Small intestine (tissue), 7 donors: ENCODE data around the gene PPP1R12A. TPM values are rescaled to one million over a fixed set of nuclear protein-coding genes. Genes with fewer than 3 reads are reported as not detected.

Experiments used
- DNase-seq, 2 donors: peaks; one replicate each; pipeline versions ENCODE4 v3.0.0 to v3.0.0-alpha.2; 2013
- FAIRE-seq: peaks from 2 replicates; lab custom pipeline; 2012; peaks lifted over from hg19 to GRCh38; lab: Jason Lieb, UNC
- H3K27ac ChIP-seq, 3 donors: one replicate each; pipeline ENCODE4 v1.5.1; 2013; ENCODE audit warnings: low read length in 2 of 3, mild to moderate bottlenecking in 2 of 3, control low read depth in 1 of 3, inconsistent platforms in 1 of 3, low read depth in 1 of 3, moderate library complexity in 1 of 3
- H3K27me3 ChIP-seq, 3 donors: one replicate each; pipeline ENCODE4 v1.6.1; 2013; ENCODE audit warnings: low read length in 3 of 3, inconsistent platforms in 1 of 3; ENCODE audit not compliant: control insufficient read depth in 3 of 3, insufficient read depth in 3 of 3
- H3K36me3 ChIP-seq, 3 donors: one replicate each; pipeline ENCODE4 v1.6.1; 2013; ENCODE audit warnings: low read length in 3 of 3, inconsistent platforms in 1 of 3, low read depth in 1 of 3, mild to moderate bottlenecking in 1 of 3, moderate library complexity in 1 of 3; ENCODE audit not compliant: control insufficient read depth in 3 of 3, insufficient read depth in 2 of 3
- H3K4me1 ChIP-seq, 3 donors: one replicate each; pipeline ENCODE4 v1.6.1; 2013; ENCODE audit warnings: low read length in 2 of 3, inconsistent platforms in 1 of 3, low read depth in 1 of 3, mild to moderate bottlenecking in 1 of 3, moderate library complexity in 1 of 3; ENCODE audit not compliant: control insufficient read depth in 3 of 3, insufficient read depth in 2 of 3
- H3K4me3 ChIP-seq, 3 donors: one replicate each; pipeline ENCODE4 v1.5.1; 2013; ENCODE audit warnings: low read length in 3 of 3, control low read depth in 1 of 3, inconsistent platforms in 1 of 3, low read depth in 1 of 3, mild to moderate bottlenecking in 1 of 3, moderate library complexity in 1 of 3
- H3K9me3 ChIP-seq, 2 donors: one replicate each; pipeline ENCODE4 v1.6.1; 2013; ENCODE audit warnings: low read depth in 1 of 2, low read length in 1 of 2; ENCODE audit not compliant: control insufficient read depth in 2 of 2, insufficient read depth in 1 of 2
- WGBS, 3 donors: extraction: QIAGEN DNeasy Blood & Tissue Kit; methylation state at CpG; one replicate each; pipeline ENCODE4 v1.1.7; 2013; 5-methylcytosine and 5-hydroxymethylcytosine counted together
- polyA plus RNA-seq, 4 donors: library from polyadenylated mRNA; stranded (reverse) in 3 of 4; unstranded in 1 of 4; fragments of 200-250 nt in 3 of 4; fragments of 120-200 nt in 1 of 4; gene quantifications; one replicate each; pipeline versions ENCODE4 v1.2.1 to v1.2.3, GENCODE V29; 2013
- donor health status: healthy with polysubstance abuse.
- donor health status: control.
- donor health status: control.
- donor health status: Bipolar disorder and iron deficiency.
- donor health status: healthy.

Gene PPP1R12A
- polyA plus RNA-seq, 4 donors, result 16.7 to 103 (median 46.5) TPM

- DNase-seq (no peak), FAIRE-seq (no peak)
- 83 to 92% (median 90%) methylated on average over 4 of the region's 4 CpGs for WGBS, 3 donors
- H3K27me3 ChIP-seq, result no peaks in the 10 kb centered on the region
- peaks cover 0 to 3% (median 0%) of the 10 kb centered on the region in 3 donors for H3K4me1 ChIP-seq
- no peaks in the 10 kb centered on the region for H3K36me3 ChIP-seq
- no peaks in the 10 kb centered on the region for H3K9me3 ChIP-seq
- no peak overlapping the region for H3K4me3 ChIP-seq
- H3K27ac ChIP-seq, result no peak overlapping the region
These were observed 38.9 kb upstream of the PPP1R12A start for GRCh38 chr12:79973801-79974200.

GRCh38 chr12:79964100-79964627 is 29.3 kb upstream of the PPP1R12A start:
- no peak overlapping the region for H3K27ac ChIP-seq
- FAIRE-seq (no peak), DNase-seq (no peak)
- 63 to 77% (median 72%) methylated on average over 3 of the region's 3 CpGs for WGBS, 3 donors
- H3K27me3 ChIP-seq, result no peaks in the 10 kb centered on the region
- no peaks in the 10 kb centered on the region for H3K36me3 ChIP-seq
- no peaks in the 10 kb centered on the region for H3K9me3 ChIP-seq
- H3K4me1 ChIP-seq, result no peaks in the 10 kb centered on the region
- no peak overlapping the region for H3K4me3 ChIP-seq

- no peaks in the 10 kb centered on the region for H3K4me1 ChIP-seq
These were observed 26.5 kb upstream of the PPP1R12A start for GRCh38 chr12:79961411-79961810.

GRCh38 chr12:79959484-79959883 is 24.6 kb upstream of the PPP1R12A start:
- H3K4me1 ChIP-seq, result no peaks in the 10 kb centered on the region
- no peak overlapping the region for H3K4me3 ChIP-seq
- no peaks in the 10 kb centered on the region for H3K27me3 ChIP-seq
- WGBS, 3 donors, result 80 to 84% (median 81%) methylated on average over 4 of the region's 4 CpGs
- H3K27ac ChIP-seq, result no peak overlapping the region
- H3K36me3 ChIP-seq, result peaks cover 0 to 3% (median 0%) of the 10 kb centered on the region in 3 donors
- DNase-seq, result no peak
- no peak for FAIRE-seq
- peaks cover 0 to 9% of the 10 kb centered on the region in 2 donors for H3K9me3 ChIP-seq

More at GRCh38 chr12:79961411-79961810, 26.5 kb upstream of the PPP1R12A start:
- no peak for FAIRE-seq
- Histone ChIP-seq H3K27ac (no peak overlapping the region), H3K36me3 (no peaks in the 10 kb centered on the region), H3K9me3 (no peaks in the 10 kb centered on the region), H3K27me3 (no peaks in the 10 kb centered on the region), H3K4me3 (no peak overlapping the region)
- 23 to 63% (median 33%) methylated on average over 1 of the region's 1 CpG for WGBS, 3 donors
- DNase-seq, result no peak

GRCh38 chr12:79956896-79957295 is 22.0 kb upstream of the PPP1R12A start:
- Histone ChIP-seq H3K9me3 (peaks cover 0 to 9% of the 10 kb centered on the region in 2 donors), H3K27ac (no peak overlapping the region), H3K4me1 (no peaks in the 10 kb centered on the region), H3K36me3 (peaks cover 0 to 3% (median 0%) of the 10 kb centered on the region in 3 donors), H3K4me3 (no peak overlapping the region), H3K27me3 (no peaks in the 10 kb centered on the region)
- FAIRE-seq, result no peak
- WGBS, 3 donors, result 85 to 96% (median 91%) methylated on average over 4 of the region's 4 CpGs
- DNase-seq, result no peak

- Histone ChIP-seq H3K27ac (no peak overlapping the region), H3K27me3 (no peaks in the 10 kb centered on the region), H3K4me3 (no peak overlapping the region), H3K9me3 (peaks cover 0 to 9% of the 10 kb centered on the region in 2 donors), H3K4me1 (no peaks in the 10 kb centered on the region), H3K36me3 (peaks cover 0 to 3% (median 0%) of the 10 kb centered on the region in 3 donors)
- WGBS, 3 donors, result 83 to 90% (median 88%) methylated on average over 3 of the region's 3 CpGs
- no peak for FAIRE-seq
- no peak for DNase-seq
These were observed 20.7 kb upstream of the PPP1R12A start for GRCh38 chr12:79955561-79955960.

- H3K27ac ChIP-seq, result no peak overlapping the region
- no peaks in the 10 kb centered on the region for H3K4me1 ChIP-seq
- H3K9me3 ChIP-seq, result peaks cover 0 to 9% of the 10 kb centered on the region in 2 donors
- FAIRE-seq (no peak), DNase-seq (no peak)
- no peak overlapping the region for H3K4me3 ChIP-seq
- H3K27me3 ChIP-seq, result no peaks in the 10 kb centered on the region
- WGBS, 3 donors, result 62 to 69% (median 64%) methylated on average over 2 of the region's 2 CpGs
- peaks cover 0 to 3% (median 0%) of the 10 kb centered on the region in 3 donors for H3K36me3 ChIP-seq
These were observed 19.2 kb upstream of the PPP1R12A start for GRCh38 chr12:79954037-79954610.

- FAIRE-seq (no peak), DNase-seq (no peak)
- no peak overlapping the region for H3K4me3 ChIP-seq
- no peaks in the 10 kb centered on the region for H3K9me3 ChIP-seq
- H3K27me3 ChIP-seq, result no peaks in the 10 kb centered on the region
- WGBS, 3 donors, result 89 to 100% (median 90%) methylated on average over 1 of the region's 1 CpG
- H3K36me3 ChIP-seq, result no peaks in the 10 kb centered on the region
- no peak overlapping the region for H3K27ac ChIP-seq
- H3K4me1 ChIP-seq, result no peaks in the 10 kb centered on the region
These were observed 14.2 kb upstream of the PPP1R12A start for GRCh38 chr12:79949098-79949497.
